Measurements from ENCODE around the gene NAT8L.

Gene NAT8L

DNA sequence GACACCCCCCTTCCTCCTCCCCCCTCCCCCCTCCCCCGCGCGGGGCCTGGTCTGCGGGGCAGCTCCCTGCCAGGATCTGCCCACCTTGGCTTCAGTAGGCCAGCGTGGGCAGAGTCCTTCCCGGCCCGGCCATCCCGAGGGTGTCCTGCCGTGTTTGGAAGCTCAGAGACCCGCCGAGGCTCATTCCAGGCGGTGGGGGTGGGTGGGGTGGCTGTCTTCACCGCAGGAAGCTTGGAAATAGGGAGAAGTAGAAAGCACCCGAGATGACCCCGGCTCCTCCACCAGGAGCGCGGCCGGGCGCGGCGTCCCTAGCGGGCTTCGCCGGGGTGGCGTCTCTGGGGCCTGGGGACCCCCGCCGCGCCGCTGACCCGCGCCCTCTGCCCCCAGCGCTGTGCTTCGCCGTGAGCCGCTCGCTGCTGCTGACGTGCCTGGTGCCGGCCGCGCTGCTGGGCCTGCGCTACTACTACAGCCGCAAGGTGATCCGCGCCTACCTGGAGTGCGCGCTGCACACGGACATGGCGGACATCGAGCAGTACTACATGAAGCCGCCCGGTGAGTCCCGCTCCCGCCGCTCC is 1.6 kb downstream of the NAT8L start:
- no peaks in the 10 kb centered on the region for H3K9me3 ChIP-seq (ENCODE audit: low read length)
- H3K9ac ChIP-seq (ENCODE audit: low read length), result no peak overlapping the region
- peaks cover 5 to 51% of the 10 kb centered on the region in 2 donors for H3K27me3 ChIP-seq (ENCODE audit: control insufficient read depth in 1 of 2, insufficient read depth in 2 of 2, low read length in 2 of 2)
- no peak overlapping the region for H3K4me3 ChIP-seq (ENCODE audit: low read depth in 1 of 2, low read length in 2 of 2)
- H3K36me3 ChIP-seq (ENCODE audit: insufficient read depth, low read length), result no peaks in the 10 kb centered on the region
- H3K4me1 ChIP-seq (ENCODE audit: insufficient read depth, low read length), result no peaks in the 10 kb centered on the region
- no peak overlapping the region for H3K27ac ChIP-seq (ENCODE audit: low read depth, low read length)

DNA sequence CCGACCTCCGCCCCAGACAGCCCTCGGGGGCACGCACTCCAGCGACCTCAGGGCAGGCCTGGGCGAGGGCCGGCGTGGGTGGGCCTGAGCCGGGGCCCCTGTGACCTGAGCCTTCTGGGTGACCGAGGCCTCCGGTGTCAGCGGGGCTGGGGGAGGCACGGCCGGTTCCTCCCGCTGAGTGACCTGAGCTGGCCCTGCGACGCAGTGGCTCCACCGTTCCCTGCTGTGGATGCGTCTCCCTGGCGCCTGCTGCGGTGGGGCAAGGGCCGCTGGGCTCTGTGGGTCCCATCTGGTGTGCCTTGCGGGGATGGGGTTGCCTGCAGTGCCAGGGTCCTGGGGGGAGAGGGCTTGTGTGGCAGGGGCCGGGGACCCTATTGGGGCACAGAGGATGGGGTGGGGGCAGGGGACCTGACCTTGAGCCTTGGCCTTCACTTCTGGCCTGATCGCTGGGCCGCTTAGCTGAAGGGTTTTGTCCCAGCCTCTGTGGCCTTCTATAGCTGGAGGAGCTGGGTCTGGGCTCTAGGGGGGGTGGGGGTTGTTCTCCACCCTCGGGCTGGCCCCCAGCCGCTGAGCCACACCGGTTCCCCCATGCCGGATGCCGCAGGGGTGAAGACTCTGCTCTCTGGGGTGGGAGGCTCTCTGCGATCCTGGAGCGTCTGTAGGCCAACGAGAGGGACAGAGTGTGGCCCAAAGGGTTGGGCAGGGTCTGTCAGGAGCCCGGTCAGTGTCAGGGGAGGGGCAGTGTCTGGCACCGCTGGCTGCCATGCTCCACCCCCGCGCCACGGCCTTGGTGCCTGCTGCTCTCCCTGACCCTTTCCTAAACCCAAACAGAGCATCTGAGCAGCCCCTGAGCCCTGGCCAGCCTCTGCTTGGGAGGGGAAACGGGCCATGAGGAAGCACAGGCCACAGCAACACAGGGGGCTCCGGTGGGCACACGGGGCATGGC is 2.3 kb downstream of the NAT8L start:
- H3K9me3 ChIP-seq (ENCODE audit: low read length), result no peaks in the 10 kb centered on the region
- no peaks in the 10 kb centered on the region for H3K36me3 ChIP-seq (ENCODE audit: insufficient read depth, low read length)
- no peaks in the 10 kb centered on the region for H3K4me1 ChIP-seq (ENCODE audit: insufficient read depth, low read length)
- H3K27ac ChIP-seq (ENCODE audit: low read depth, low read length), result no peak overlapping the region
- peaks cover 5 to 58% of the 10 kb centered on the region in 2 donors for H3K27me3 ChIP-seq (ENCODE audit: control insufficient read depth in 1 of 2, insufficient read depth in 2 of 2, low read length in 2 of 2)
- H3K4me3 ChIP-seq (ENCODE audit: low read depth in 1 of 2, low read length in 2 of 2), result no peak overlapping the region
- no peak overlapping the region for H3K9ac ChIP-seq (ENCODE audit: low read length)

- no peak overlapping the region for H3K4me3 ChIP-seq (ENCODE audit: low read depth in 1 of 2, low read length in 2 of 2)
- no peaks in the 10 kb centered on the region for H3K36me3 ChIP-seq (ENCODE audit: insufficient read depth, low read length)
- no peak overlapping the region for H3K27ac ChIP-seq (ENCODE audit: low read depth, low read length)
- no peaks in the 10 kb centered on the region for H3K4me1 ChIP-seq (ENCODE audit: insufficient read depth, low read length)
- peaks cover 5 to 64% of the 10 kb centered on the region in 2 donors for H3K27me3 ChIP-seq (ENCODE audit: control insufficient read depth in 1 of 2, insufficient read depth in 2 of 2, low read length in 2 of 2)
- no peak overlapping the region for H3K9ac ChIP-seq (ENCODE audit: low read length)
- no peaks in the 10 kb centered on the region for H3K9me3 ChIP-seq (ENCODE audit: low read length)
These were observed 3.2 kb downstream of the NAT8L start for GRCh38 chr4:2062168-2062807.

- Histone ChIP-seq H3K4me3 (ENCODE audit: low read depth in 1 of 2, low read length in 2 of 2) (no peak overlapping the region), H3K27ac (ENCODE audit: low read depth, low read length) (no peak overlapping the region), H3K36me3 (ENCODE audit: insufficient read depth, low read length) (no peaks in the 10 kb centered on the region), H3K9me3 (ENCODE audit: low read length) (no peaks in the 10 kb centered on the region), H3K4me1 (ENCODE audit: insufficient read depth, low read length) (no peaks in the 10 kb centered on the region), H3K9ac (ENCODE audit: low read length) (no peak overlapping the region), H3K27me3 (ENCODE audit: control insufficient read depth in 1 of 2, insufficient read depth in 2 of 2, low read length in 2 of 2) (peaks cover 0 to 64% of the 10 kb centered on the region in 2 donors)
These were observed 3.8 kb downstream of the NAT8L start for GRCh38 chr4:2062808-2063524.

DNA sequence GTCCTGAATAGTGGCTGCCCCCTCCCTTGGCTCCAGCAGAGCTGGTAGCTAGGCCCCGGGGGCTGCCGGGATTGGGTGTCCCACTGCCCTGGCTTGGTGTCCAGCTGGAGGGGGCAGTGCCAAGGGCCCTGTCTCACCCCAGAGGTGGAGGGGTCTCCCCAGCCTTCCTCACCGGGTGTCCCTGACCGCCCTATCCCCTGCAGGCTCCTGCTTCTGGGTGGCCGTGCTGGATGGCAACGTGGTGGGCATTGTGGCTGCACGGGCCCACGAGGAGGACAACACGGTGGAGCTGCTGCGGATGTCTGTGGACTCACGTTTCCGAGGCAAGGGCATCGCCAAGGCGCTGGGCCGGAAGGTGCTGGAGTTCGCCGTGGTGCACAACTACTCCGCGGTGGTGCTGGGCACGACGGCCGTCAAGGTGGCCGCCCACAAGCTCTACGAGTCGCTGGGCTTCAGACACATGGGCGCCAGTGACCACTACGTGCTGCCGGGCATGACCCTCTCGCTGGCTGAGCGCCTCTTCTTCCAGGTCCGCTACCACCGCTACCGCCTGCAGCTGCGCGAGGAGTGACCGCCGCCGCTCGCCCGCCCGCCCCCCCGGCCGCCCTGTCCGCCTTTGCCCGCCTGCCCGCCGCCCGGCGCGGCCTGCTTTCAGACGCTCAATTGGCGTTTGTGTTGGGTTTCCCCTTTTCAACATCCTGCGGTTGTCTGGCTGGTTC is 4.6 kb downstream of the NAT8L start:
- Histone ChIP-seq H3K4me1 (ENCODE audit: insufficient read depth, low read length) (no peaks in the 10 kb centered on the region), H3K27ac (ENCODE audit: low read depth, low read length) (no peak overlapping the region), H3K9me3 (ENCODE audit: low read length) (no peaks in the 10 kb centered on the region), H3K9ac (ENCODE audit: low read length) (no peak overlapping the region), H3K4me3 (ENCODE audit: low read depth in 1 of 2, low read length in 2 of 2) (no peak overlapping the region), H3K27me3 (ENCODE audit: control insufficient read depth in 1 of 2, insufficient read depth in 2 of 2, low read length in 2 of 2) (peaks cover 0 to 59% of the 10 kb centered on the region in 2 donors), H3K36me3 (ENCODE audit: insufficient read depth, low read length) (no peaks in the 10 kb centered on the region)

DNA sequence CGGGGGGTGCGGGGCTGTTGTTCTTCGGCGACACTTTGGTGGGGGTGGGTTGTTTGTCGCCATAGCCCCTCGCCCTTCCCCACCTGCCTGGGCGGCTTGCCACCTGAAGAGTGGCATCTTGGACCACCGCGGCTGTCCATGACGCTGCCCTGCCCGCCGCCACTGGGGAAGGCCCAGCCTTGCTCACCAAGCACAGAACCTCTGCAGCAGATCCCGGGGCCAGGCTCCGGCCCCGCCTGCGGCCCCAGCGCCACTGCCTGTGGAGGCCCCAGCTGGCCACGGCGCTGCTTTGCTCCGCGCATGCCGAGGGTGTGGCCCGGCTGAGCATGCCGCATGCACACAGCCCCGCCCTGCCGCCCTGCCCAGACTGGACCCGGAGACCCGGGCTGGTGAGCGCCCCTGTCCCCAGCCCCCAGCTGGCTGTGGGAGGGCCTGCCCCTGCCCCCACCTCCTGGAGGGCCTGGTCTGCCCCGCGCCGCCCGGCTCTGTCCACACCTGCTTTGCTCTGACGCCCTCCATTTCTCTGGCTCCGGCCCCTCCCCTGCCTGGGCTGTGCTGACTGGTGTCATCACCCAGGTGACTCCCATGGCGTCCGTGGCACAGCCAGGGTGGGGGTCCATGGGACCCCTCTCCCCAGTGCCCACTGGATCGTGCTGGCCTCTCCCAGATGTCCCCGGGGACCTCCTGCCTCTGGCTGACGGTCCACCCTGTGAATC is 5.3 kb downstream of the NAT8L start:
- Histone ChIP-seq H3K27ac (ENCODE audit: low read depth, low read length) (no peak overlapping the region), H3K4me3 (ENCODE audit: low read depth in 1 of 2, low read length in 2 of 2) (no peak overlapping the region), H3K9ac (ENCODE audit: low read length) (no peak overlapping the region), H3K36me3 (ENCODE audit: insufficient read depth, low read length) (no peaks in the 10 kb centered on the region), H3K9me3 (ENCODE audit: low read length) (no peaks in the 10 kb centered on the region), H3K4me1 (ENCODE audit: insufficient read depth, low read length) (no peaks in the 10 kb centered on the region), H3K27me3 (ENCODE audit: control insufficient read depth in 1 of 2, insufficient read depth in 2 of 2, low read length in 2 of 2) (peaks cover 0 to 59% of the 10 kb centered on the region in 2 donors)

DNA sequence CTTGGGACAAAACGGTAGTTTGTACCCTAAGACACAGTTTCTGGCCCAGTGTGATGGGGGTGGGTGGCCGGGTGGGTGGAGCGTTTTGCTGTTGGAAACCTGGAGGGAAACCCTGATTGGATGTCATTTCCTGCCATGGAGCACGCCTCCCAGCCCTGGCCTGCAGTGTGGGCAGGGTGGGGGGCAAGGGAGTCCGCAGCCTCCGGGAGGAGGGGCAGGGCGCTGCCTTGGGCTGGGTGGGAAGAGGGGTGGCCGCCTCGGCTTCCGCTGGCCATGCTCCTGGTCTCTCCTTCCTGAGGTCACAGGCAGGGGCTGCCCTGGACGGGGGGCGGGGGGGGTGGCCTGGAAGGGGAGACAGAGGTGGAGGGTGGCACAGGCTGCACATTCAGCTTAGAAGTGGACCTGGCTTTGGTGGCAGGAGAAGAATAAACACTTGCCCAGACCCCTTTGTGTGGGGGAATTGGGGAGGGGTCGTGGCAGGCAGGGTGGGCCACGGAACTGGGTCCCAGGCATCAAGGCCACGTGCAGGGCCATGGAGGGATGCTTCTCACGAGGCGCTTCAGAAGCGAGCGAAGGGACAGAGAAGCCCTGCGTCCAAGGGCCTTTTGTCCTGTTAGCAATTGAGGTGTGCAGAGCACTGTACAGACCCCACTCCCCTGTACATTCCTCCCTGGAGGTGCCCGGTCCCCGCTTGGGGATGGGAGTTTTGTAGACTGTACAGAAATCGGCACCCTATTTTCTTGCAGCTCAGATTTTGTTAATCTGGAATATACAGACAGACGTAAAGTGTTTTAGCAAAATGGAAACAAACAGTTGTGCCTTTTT is 6.2 kb downstream of the NAT8L start:
- Histone ChIP-seq H3K36me3 (ENCODE audit: insufficient read depth, low read length) (no peaks in the 10 kb centered on the region), H3K27me3 (ENCODE audit: control insufficient read depth in 1 of 2, insufficient read depth in 2 of 2, low read length in 2 of 2) (peaks cover 0 to 54% of the 10 kb centered on the region in 2 donors), H3K27ac (ENCODE audit: low read depth, low read length) (no peak overlapping the region), H3K9ac (ENCODE audit: low read length) (no peak overlapping the region), H3K4me3 (ENCODE audit: low read depth in 1 of 2, low read length in 2 of 2) (no peak overlapping the region), H3K4me1 (ENCODE audit: insufficient read depth, low read length) (no peaks in the 10 kb centered on the region), H3K9me3 (ENCODE audit: low read length) (no peaks in the 10 kb centered on the region)

DNA sequence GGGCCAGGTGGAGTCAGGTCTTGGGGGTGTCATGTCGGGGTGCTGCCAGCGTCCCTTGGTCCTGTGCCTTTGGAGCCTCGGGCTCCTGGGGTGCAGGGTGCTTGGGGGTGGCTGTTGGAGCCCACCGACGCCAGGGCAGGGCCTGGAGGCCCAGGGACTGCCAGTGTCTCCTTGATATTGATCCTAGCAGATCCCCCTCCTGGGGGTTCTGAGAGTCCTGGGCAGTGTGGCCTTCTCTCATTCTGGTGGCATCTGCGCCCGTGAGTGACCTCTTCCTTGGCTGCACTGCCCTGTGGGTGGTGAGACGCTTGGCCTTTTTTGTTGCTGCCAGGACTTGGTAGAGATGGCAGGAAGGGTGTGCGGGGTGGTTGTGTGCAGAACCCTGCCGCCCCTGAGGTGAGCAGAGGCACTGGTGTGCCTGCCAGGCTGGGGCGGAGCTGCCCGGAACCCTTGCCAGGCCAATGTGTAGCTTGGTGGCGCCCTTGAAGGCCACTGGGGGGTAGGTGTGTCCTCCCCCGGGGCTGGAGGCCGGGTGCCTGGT is 7.0 kb downstream of the NAT8L start:
- Histone ChIP-seq H3K36me3 (ENCODE audit: insufficient read depth, low read length) (no peaks in the 10 kb centered on the region), H3K9me3 (ENCODE audit: low read length) (no peaks in the 10 kb centered on the region), H3K4me3 (ENCODE audit: low read depth in 1 of 2, low read length in 2 of 2) (no peak overlapping the region), H3K9ac (ENCODE audit: low read length) (no peak overlapping the region), H3K27me3 (ENCODE audit: control insufficient read depth in 1 of 2, insufficient read depth in 2 of 2, low read length in 2 of 2) (peaks cover 0 to 46% of the 10 kb centered on the region in 2 donors), H3K4me1 (ENCODE audit: insufficient read depth, low read length) (no peaks in the 10 kb centered on the region), H3K27ac (ENCODE audit: low read depth, low read length) (no peak overlapping the region)

GRCh38 chr4:2066571-2067445 is 7.7 kb downstream of the NAT8L start:
- peaks cover 0 to 39% of the 10 kb centered on the region in 2 donors for H3K27me3 ChIP-seq (ENCODE audit: control insufficient read depth in 1 of 2, insufficient read depth in 2 of 2, low read length in 2 of 2)
- H3K4me1 ChIP-seq (ENCODE audit: insufficient read depth, low read length), result no peaks in the 10 kb centered on the region
- H3K9ac ChIP-seq (ENCODE audit: low read length), result no peak overlapping the region
- H3K27ac ChIP-seq (ENCODE audit: low read depth, low read length), result no peak overlapping the region
- no peaks in the 10 kb centered on the region for H3K36me3 ChIP-seq (ENCODE audit: insufficient read depth, low read length)
- no peaks in the 10 kb centered on the region for H3K9me3 ChIP-seq (ENCODE audit: low read length)
- no peak overlapping the region for H3K4me3 ChIP-seq (ENCODE audit: low read depth in 1 of 2, low read length in 2 of 2)
